ENCODE measurements around the gene GSTM1. TPM values are rescaled to one million over a fixed set of nuclear protein-coding genes. Genes with fewer than 3 reads are reported as not detected.
"Not testable (repeated sequence)": the region's sequence is repeated elsewhere in the genome, so short reads cannot be mapped to it uniquely, and the experiment has no call there.

GSTM1 gene
- total RNA-seq, 4 donors from 2014 or later, result 93.7 TPM; not detected in 3

DNA sequence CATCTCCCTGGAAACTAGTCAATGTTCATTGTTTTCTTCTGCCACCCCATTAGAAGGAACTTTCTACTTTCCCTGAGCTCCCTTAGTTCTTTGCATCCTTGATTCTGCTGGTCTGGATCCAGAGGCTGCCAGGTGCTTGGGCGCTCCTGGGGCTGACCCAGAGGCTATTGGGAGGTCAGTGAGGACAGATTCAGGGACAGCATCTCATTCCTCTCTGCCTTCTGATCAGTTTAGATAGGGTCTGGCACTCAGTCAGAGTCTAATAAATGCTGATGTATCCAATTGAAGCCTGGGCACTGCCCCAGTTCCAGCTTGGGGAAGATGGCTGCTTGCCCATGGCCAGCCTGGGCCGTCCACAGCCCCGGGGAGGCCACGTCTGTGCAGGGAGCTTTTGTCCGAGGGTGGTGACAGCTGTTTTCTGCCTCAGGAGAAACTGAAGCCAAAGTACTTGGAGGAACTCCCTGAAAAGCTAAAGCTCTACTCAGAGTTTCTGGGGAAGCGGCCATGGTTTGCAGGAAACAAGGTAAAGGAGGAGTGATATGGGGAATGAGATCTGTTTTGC lies 2.3 kb downstream of the GSTM1 start:
- H3K9me3 ChIP-seq, result no peaks in the 10 kb centered on the region
- no peaks in the 10 kb centered on the region for H3K27me3 ChIP-seq
- no peak overlapping the region for H3K27ac ChIP-seq
- no peak for DNase-seq
- TF ChIP-seq POLR2A (IDR thresholded peaks at IDR 0.05), result no peak
- no peaks in the 10 kb centered on the region for H3K4me1 ChIP-seq
- H3K36me3 ChIP-seq, result no peaks in the 10 kb centered on the region
- no peak overlapping the region for H3K4me3 ChIP-seq

- Histone ChIP-seq H3K4me1 (no peaks in the 10 kb centered on the region), H3K36me3 (no peaks in the 10 kb centered on the region), H3K9me3 (no peaks in the 10 kb centered on the region), H3K4me3 (no peak overlapping the region), H3K27me3 (no peaks in the 10 kb centered on the region), H3K27ac (peak overlapping the region in 1 of 4 donors; percentile 35)
- DNase-seq, result peak in 1 of 3 donors; percentile 58
- no peak for TF ChIP-seq POLR2A (IDR thresholded peaks at IDR 0.05)
- TF ChIP-seq CTCF (IDR thresholded peaks at IDR 0.05), result no peak
These were observed 4.1 kb downstream of the GSTM1 start for GRCh38 chr1:109691759-109692158.

DNA sequence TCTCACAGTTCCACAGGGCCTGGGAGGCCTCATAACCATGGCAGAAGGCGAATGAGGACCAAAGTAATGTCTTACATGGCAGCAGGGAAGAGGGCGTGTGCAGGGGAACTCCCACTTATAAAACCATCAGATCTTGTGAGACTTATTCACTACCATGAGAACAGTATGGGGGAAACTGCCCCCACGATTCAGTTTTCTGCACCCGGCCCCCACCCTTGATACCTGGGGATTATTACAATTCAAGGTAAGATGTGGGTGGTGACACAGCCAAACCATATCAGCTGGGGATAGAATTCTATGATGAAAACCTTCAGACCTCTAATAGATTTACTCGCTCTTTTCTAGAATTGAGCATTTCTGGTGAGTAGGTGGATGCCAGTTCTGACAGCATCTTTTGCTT lies 6.8 kb downstream of the GSTM1 start:
- not testable (repeated sequence) for H3K9me3 ChIP-seq, H3K27me3 ChIP-seq, H3K4me3 ChIP-seq, H3K27ac ChIP-seq, H3K36me3 ChIP-seq, DNase-seq, H3K4me1 ChIP-seq

DNA sequence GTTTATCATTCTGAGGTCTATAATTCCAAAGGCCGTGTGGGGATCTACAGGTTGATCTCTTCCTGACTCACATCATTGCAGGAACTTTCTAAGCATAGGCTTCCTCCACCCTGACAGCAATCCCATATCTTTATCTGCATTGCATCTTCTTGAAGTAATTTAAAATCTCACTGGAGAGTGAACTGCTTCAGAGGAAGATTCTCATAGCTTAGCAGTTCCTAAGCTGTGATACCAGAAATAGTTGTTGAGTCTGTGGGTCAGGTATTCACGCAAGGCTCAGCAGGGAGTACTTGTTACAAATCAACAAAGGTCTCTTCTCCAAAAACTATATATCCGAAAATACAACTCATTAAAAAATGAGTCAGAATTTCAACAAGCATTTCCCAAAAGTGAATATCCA lies 7.5 kb downstream of the GSTM1 start:
- not testable (repeated sequence) for H3K9me3 ChIP-seq, H3K27ac ChIP-seq, H3K4me1 ChIP-seq, H3K36me3 ChIP-seq, DNase-seq, H3K4me3 ChIP-seq, H3K27me3 ChIP-seq

DNA sequence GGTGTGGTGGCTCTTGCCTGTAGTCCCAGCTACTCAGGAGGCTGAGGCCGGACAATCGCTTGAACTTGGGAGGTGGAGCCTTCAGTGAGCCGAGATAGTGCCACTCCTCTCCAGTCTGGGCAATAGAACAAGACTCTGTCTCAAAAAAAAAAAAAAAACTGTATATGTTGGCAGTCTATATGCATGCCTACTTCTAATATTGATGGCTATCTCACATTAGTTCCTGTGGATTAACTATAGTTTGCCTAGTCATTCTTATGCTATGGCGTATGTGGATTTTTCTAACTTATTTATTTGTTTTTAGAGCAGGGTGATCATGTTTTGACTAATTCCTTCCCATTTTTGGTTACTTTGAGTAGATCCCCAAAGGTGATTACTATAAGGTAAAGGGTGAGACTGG lies 9.4 kb downstream of the GSTM1 start:
- H3K27ac ChIP-seq, result no peak overlapping the region
- no peaks in the 10 kb centered on the region for H3K4me1 ChIP-seq
- no peak for DNase-seq
- H3K4me3 ChIP-seq, result no peak overlapping the region
- no peak for TF ChIP-seq CTCF (IDR thresholded peaks at IDR 0.05)
- TF ChIP-seq POLR2A (IDR thresholded peaks at IDR 0.05), result no peak
- H3K27me3 ChIP-seq, result no peaks in the 10 kb centered on the region
- no peaks in the 10 kb centered on the region for H3K9me3 ChIP-seq
- H3K36me3 ChIP-seq, result no peaks in the 10 kb centered on the region

DNA sequence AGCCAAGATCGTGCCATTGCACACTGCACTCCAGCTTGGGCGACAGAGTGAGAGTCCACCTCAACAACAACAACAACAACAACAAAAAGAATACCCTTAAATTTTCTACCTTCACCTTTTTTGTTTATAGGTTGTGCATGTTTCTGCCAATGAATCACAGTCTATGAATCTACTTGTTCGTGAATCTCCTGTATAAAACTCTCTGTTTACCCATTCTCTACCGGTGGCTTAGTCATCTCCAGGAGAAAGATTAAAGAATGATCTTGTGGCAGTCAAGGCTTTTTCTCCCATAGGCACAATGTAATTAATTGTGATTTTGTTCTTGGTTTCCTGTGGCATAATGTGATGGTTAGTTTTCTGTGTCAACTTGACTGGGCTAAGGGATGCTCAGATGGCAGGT lies 10.2 kb downstream of the GSTM1 start:
- not testable (repeated sequence) for H3K27me3 ChIP-seq, H3K4me1 ChIP-seq, H3K36me3 ChIP-seq, H3K4me3 ChIP-seq, H3K9me3 ChIP-seq, DNase-seq, H3K27ac ChIP-seq

GRCh38 chr1:109702940-109703339 lies 15.3 kb downstream of the GSTM1 start:
- not testable (repeated sequence) for H3K36me3 ChIP-seq, H3K9me3 ChIP-seq, H3K27me3 ChIP-seq, H3K4me1 ChIP-seq, H3K4me3 ChIP-seq, H3K27ac ChIP-seq, DNase-seq

GRCh38 chr1:109704173-109704572 lies 16.6 kb downstream of the GSTM1 start:
- H3K4me3 ChIP-seq, result no peak overlapping the region
- no peak overlapping the region for H3K27ac ChIP-seq
- H3K36me3 ChIP-seq, result no peaks in the 10 kb centered on the region
- TF ChIP-seq CTCF (IDR thresholded peaks at IDR 0.05), result peak in 2 of 6 experiments; percentile 23 to 27
- TF ChIP-seq POLR2A (IDR thresholded peaks at IDR 0.05), result no peak
- no peak for DNase-seq
- no peaks in the 10 kb centered on the region for H3K9me3 ChIP-seq
- no peaks in the 10 kb centered on the region for H3K4me1 ChIP-seq
- H3K27me3 ChIP-seq, result no peaks in the 10 kb centered on the region

Data from Peyer's patch (tissue), 4 donors.